ENCODE measurements around the gene FHIT. TPM values are rescaled to one million over a fixed set of nuclear protein-coding genes. Genes with fewer than 3 reads are reported as not detected.

Gene FHIT
- total RNA-seq, 1 experiment from 2014 or later: not detected

GRCh38 chr3:61172203-61172602, 79.0 kb downstream of the FHIT start:
- no peak for DNase-seq (ENCODE audit: low read depth)

- DNase-seq (ENCODE audit: low read depth): no peak
These were observed 81.5 kb downstream of the FHIT start for GRCh38 chr3:61169621-61170251.

- DNase-seq (ENCODE audit: low read depth): no peak
These were observed 83.0 kb downstream of the FHIT start for GRCh38 chr3:61168286-61168685.

DNA sequence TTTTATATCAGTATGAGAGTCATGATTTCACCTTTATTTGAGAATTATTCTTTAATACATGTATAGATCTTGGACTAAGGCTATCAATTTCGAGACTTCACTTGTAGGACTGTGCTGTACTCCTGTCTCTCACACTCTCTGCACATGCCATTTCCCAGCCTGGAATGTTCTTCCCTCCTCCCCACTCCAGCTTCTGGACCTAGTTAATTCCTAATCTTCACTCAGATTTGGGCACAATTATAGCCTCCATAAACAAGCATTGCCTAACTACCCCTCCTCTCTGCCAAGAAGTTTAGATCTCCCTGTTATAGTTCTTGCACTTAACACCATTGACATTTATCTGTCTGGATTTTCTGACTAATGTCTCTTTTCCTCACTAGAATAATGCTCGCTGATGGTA, 88.3 kb downstream of the FHIT start:
- no peak for DNase-seq (ENCODE audit: low read depth)

- DNase-seq (ENCODE audit: low read depth): no peak
These were observed 92.6 kb downstream of the FHIT start for GRCh38 chr3:61158667-61159066.

DNA sequence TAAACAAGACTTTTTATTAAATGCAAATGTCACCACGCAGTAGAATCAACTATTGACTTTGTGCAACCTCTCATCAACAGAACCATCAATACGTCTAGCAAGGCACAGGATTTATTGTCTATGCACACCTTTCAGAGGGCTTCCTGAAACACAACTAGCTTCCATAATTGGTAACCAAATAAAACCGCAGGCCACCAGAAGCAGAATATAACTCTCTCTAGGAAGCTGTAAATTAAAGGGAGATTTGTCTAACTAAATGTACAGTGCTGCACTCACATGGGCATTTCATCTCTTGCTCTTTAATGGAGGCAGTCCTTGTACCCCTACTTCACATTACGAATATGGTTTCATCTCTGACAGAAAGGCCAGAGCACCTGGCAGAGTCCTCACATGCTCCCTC, 93.0 kb downstream of the FHIT start:
- no peak for DNase-seq (ENCODE audit: low read depth)

DNA sequence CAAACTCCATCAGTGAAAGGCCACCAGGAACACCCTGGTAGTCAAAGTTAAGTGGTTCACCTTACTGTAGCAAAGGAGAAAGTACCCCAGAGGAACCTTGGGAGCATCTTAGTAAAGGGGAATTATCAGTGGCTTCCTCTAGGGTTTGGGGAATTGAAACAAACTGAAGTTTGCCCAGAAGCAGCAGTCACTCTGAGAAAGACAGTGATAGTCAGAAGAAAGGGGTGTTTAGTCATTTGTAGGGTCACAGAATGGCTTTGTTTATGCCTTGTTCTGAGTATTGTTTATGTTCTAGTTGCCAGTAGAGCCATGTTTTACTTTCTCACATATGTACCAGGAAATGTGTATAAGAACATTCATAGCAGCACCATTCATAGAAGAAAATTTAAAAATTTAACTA, 93.8 kb downstream of the FHIT start:
- no peak for DNase-seq (ENCODE audit: low read depth)

DNA sequence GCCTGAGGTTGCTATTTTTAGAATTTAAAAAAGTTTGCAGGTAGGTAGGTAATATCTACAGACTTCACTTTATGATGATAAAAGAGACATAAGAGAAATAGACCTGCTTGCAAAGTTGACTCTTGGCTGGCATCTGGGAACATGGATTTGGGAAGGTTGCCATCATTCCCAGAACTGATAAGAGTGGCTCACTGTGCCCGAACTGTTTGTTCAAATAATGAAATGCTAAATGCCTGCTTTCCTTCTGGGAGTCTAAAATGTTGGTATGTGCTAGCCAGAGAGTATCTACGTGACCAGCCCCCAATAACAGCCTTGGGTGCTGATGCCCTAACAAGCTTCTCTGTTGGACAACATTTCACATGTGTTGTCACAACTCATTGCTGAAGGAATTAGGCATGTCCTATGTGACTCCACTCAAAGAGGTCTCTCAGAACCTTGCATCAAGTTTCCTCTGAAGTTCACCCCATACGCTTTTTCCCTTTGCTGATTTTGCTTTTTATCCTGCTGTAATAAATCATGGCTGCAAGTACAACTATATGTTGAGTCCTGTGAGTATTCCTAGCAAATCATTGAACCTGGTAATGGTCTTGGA, 95.5 kb downstream of the FHIT start:
- DNase-seq (ENCODE audit: low read depth): no peak

DNA sequence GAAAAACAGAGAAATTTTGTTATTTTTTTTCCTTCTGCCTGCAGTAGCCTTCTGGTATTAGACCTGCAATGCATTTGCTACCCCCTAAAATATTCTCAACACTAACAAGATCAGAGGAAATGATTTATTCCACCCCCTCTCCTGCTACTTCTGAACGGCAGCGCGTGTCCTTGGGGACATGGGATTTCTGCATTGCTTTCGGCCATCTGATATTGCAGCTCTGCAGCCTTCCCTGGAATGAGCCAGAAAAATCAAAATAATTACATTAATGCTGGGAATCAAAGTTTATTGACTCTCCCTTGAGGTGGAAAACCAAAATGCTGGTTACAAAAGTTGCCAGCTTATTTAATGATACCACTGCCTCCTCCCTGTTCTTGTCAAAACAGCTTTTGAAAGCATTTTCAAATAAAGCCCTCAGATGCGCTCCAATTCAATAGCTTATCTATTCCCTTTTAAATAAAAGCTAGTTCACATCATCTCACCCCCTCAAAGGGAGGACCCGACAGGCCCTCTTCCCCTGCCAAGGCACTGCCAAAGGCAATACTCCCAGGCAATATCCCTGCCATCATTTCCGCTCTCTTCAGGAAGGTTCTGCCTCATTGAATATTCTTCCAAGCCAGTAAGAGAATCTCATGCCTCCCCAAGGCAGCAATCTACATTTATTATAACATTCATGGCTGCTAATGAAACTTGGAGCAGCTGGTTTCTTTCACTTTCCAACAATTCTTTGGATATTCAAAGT, 96.6 kb downstream of the FHIT start:
- no peak for DNase-seq (ENCODE audit: low read depth)

DNA sequence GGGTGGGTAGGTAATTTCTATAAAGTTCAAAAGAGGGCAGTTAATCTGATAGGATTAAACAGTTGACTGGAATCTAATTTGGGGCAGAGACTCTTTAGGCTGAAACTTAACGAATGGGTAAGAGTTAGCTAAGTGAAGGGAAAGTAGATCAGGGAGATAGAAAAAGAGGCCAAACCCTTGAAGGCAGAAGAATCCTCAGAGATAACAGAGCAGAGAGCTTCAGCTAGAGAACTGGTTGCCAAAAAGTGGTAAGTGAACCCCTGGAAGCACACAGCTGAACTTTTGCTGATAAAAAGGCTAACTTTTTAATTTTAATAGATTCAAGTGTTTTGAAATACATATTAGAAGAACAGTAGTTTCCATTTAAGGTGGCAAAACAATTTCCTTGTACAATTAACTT, 99.2 kb downstream of the FHIT start:
- no peak for DNase-seq (ENCODE audit: low read depth)

- no peak for DNase-seq (ENCODE audit: low read depth)
These were observed 102.0 kb downstream of the FHIT start for GRCh38 chr3:61149236-61149635.

DNA sequence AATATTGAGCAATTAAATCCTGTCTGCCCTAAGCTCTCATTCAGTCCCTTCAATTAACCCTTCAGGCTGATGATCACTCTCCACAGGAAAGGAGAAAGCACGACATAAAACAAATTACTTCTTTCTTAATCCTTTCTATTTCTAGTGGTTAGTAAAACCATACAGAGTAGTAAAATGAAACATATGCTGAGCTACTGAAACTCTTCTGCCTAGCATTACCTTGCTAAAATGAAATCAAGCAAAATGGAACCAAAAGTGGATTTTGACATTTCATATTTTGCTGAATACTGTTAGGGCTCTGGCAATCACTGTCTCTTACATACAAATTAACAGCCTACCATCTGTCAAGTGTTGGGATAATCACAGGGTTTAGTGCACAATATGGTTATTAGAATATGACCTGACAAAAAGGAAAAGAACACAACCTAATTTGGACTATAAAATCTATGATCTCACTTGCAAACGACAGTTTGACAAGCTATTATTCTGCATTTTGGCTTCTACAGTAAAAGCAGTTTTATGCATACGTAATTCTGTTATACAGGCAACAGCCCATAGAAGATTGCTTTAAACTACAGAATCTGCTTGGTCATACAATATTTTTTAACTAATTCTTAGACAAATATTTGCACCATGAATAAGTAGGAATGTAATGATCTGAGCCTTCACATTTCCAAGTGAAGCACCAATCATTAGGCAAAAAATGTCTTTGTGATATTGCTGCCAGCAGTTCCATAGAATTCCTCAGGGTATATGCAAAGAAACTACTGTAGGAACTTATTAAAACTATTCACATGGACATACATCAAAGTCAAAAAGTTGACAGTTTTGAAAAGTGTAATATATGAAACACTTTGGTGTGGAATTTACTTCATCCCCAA, 105.0 kb downstream of the FHIT start:
- DNase-seq (ENCODE audit: low read depth): no peak

- DNase-seq (ENCODE audit: low read depth): no peak
These were observed 109.6 kb downstream of the FHIT start for GRCh38 chr3:61141697-61142096.

GRCh38 chr3:61141227-61141626, 110.0 kb downstream of the FHIT start:
- no peak for DNase-seq (ENCODE audit: low read depth)

GRCh38 chr3:61139686-61140085, 111.6 kb downstream of the FHIT start:
- DNase-seq (ENCODE audit: low read depth): no peak

DNA sequence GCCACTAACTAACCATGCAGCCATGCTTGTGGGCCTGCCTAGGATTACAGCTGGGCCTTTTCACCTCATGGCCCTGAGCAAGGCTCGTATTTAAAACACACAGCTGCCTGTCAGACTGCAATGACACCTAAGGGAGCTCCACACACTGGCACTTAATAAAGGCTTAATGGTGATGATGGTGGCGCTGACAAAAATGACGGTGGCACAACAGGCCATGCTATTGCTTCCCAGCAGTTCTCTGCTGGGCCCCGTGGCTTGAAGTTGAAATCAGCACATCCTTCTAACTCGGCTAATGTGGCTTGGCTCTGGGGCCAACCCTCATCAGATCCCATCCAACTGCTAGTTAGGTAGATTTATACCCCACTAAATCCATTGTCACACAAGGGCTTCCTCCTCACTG, 112.9 kb downstream of the FHIT start:
- no peak for DNase-seq (ENCODE audit: low read depth)

- no peak for DNase-seq (ENCODE audit: low read depth)
These were observed 115.1 kb downstream of the FHIT start for GRCh38 chr3:61136191-61136590.

GRCh38 chr3:61134532-61134931, 116.7 kb downstream of the FHIT start:
- DNase-seq (ENCODE audit: low read depth): no peak

- DNase-seq (ENCODE audit: low read depth): no peak
These were observed 119.2 kb downstream of the FHIT start for GRCh38 chr3:61132062-61132461.

GRCh38 chr3:61118830-61119229, 132.4 kb downstream of the FHIT start:
- DNase-seq (ENCODE audit: low read depth): no peak

- no peak for DNase-seq (ENCODE audit: low read depth)
These were observed 134.0 kb downstream of the FHIT start for GRCh38 chr3:61117045-61117898.
